ENCODE data around the gene SGTA. TPM values are rescaled to one million over a fixed set of nuclear protein-coding genes. Genes with fewer than 3 reads are reported as not detected.

Gene SGTA
- total and polyA plus RNA-seq, 2 of the 13 experiments (the other 11 are each of a cell fraction or from before 2014, with no cell fraction given) = 43.9 to 47.4 TPM

DNA sequence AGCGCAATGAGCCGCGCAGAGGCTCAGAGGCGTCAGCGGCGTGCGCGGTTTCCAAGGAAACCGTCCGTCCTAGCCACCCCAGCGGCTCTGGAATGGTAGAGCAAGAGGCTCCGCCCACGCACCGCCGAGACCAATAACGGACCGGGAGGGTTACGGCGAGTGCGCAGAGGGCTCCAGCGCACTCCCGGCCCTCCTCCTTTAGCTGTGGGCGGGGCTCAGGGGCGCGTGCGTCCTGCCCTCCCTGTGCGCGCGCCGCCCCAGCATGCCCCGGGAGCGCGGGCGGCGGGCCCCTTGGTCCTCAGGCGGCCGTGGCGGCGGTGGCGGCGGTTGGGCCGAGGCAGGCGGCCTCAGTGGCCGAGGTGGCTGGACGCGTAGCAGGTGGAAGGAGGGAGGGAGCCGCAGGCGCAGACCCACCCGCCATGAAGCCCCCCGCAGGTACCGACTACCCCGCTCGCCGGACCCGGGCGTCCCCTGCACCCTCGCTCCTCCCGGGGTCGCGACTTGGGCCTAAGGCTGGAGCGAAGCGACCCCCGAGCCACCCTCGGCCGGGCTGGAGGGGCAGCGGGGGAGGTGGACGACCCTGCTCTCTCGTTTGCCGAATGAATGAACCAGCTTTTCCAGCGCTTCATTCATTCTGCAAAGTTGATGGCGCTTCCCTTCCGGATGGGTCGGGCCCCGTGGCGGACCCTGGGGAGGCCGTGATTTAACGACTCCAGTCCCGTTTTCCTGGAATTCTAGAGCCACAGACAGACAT, 2.3 kb upstream of the SGTA start, which contains the start of gene THOP1:
TSS of gene THOP1 (plus strand) at position 260 of the 754 bp plus-strand sequence. CDS start at position 420, 160 bp downstream.
- peak; percentile 93 for FAIRE-seq
- TSS peak; percentile 83 for BruUV-seq (replicated peaks)
- intact Hi-C loops (cut with micrococcal nuclease; ENCODE audit: unreplicated experiment) = no loop called here
- TF ChIP-seq UBTF (CRISPR knock-in tag; IDR thresholded peaks at IDR 0.05) (peak; percentile 48; the same call in 1 of the 2 replicates), ZNF547 (CRISPR knock-in tag; IDR thresholded peaks at IDR 0.05) (no peak), ZNF839 (CRISPR knock-in tag; IDR thresholded peaks at IDR 0.05; ENCODE audit: borderline replicate concordance) (no peak), KMT2B (CRISPR knock-in tag; IDR thresholded peaks at IDR 0.05) (0 out of 2 replicates have a peak, but pooled peaks have one; percentile 48), HNRNPLL (IDR thresholded peaks at IDR 0.05; ENCODE audit: low read depth, low read length, poor library complexity, severe bottlenecking) (peak; percentile 99), ZNF713 (CRISPR knock-in tag; IDR thresholded peaks at IDR 0.05) (peak; percentile 60; the same call in 1 of the 2 replicates), NBN (conservative IDR thresholded peaks at IDR 0.05) (no peak), NFKBIZ (CRISPR knock-in tag; IDR thresholded peaks at IDR 0.05) (no peak), FOXA3 (CRISPR knock-in tag; IDR thresholded peaks at IDR 0.05) (peak; percentile 28; the same call in 1 of the 2 replicates), TSC22D2 (CRISPR knock-in tag; IDR thresholded peaks at IDR 0.05; ENCODE audit: borderline replicate concordance) (no peak), ZBTB10 (CRISPR knock-in tag; IDR thresholded peaks at IDR 0.05; ENCODE audit: borderline replicate concordance) (no peak), TFDP1 (CRISPR knock-in tag; IDR thresholded peaks at IDR 0.05; ENCODE audit: borderline replicate concordance) (peak; percentile 83; the same call in 1 of the 2 replicates), ZNF749 (CRISPR knock-in tag; IDR thresholded peaks at IDR 0.05; ENCODE audit: borderline replicate concordance) (peak; percentile 68; the same call in 1 of the 2 replicates), HOXA3 (CRISPR knock-in tag; IDR thresholded peaks at IDR 0.05) (peak; percentile 72; the same call in 1 of the 2 replicates)

More for the DNA sequence above, 2.3 kb upstream of the SGTA start, which contains the start of gene THOP1:
- Histone ChIP-seq H3K27ac (ENCODE audit: extremely low read length, insufficient read depth, low read length) (peak within 1 kb of the TSS; percentile 67), H3K4me3 (replicated peaks in 1 of 3; ENCODE audit: insufficient read depth in 1 of 3, low read depth in 2 of 3, low read length in 3 of 3) (peak within 1 kb of the TSS; percentile 78 to 90 (median 80)), H3K36me3 (replicated peaks in 1 of 2; ENCODE audit: control insufficient read depth in 1 of 2, insufficient read depth in 2 of 2, low read length in 2 of 2) (peaks cover 0 to 4% of the 10 kb centered on the region in 2 experiments; a peak in 2 of 5 replicates), H3K4me1 (ENCODE audit: insufficient read depth, low read length) (peaks cover 82% of the 10 kb centered on the region), H3K9me3 (ENCODE audit: low read length) (no peaks in the 10 kb centered on the region), H3K27me3 (ENCODE audit: control insufficient read depth in 1 of 2, insufficient read depth in 2 of 2, low read length in 2 of 2) (no peaks in the 10 kb centered on the region; a peak in 1 of 5 replicates), H3K79me2 (ENCODE audit: insufficient read depth, low read length) (peaks cover 61% of the 10 kb centered on the region), H4K20me1 (ENCODE audit: insufficient read depth, low read length) (peaks cover 12% of the 10 kb centered on the region), H3K9ac (ENCODE audit: insufficient read depth, low read depth, low read length) (peak within 1 kb of the TSS; percentile 93), H2AFZ (ENCODE audit: low read length) (peak within 1 kb of the TSS; percentile 16), H3K4me2 (ENCODE audit: low read depth, low read length) (peak within 1 kb of the TSS; percentile 97)
- CTCF ChIA-PET (ENCODE audit: low intra/inter-chr PET ratio, low total read pairs) = no interaction called here
- peak; percentile 85 for ATAC-seq
- POLR2A ChIA-PET = interaction anchor here (0.9 to 1.5 kb wide), 7 partner anchors 10 to 165 kb away, joined by 4 to 14 read pairs (median 5); partner anchors contain the start of genes SLC39A3, ZNF554, ZNF555 and ZNF556
- WGBS (ENCODE audit: low lambda C conversion rate) = 0% methylated on average over 20 of the region's 78 CpGs
- in situ Hi-C loops (cut with HindIII; ENCODE audit: extremely low pct_ligation_motif_present, low pct_unique_long_range_greater_than_20kb) = no loop called here
- DNase-seq (ENCODE audit: low spot score) = peak; percentile 97

Measured in HepG2 (cell line).